Stimulated activated CD4-positive, alpha-beta T cell treated with anti-CD3 and anti-CD28 coated beads, Interleukin-1b, Interleukin-23, amount 100 ng/mL, for 24 hours (primary cell): Measurements from ENCODE around the gene DENND1A.
"Not testable (repeated sequence)": the region's sequence is repeated elsewhere in the genome, so short reads cannot be mapped to it uniquely, and the experiment has no call there.

Experiments
- DNase-seq, 4 experiments: peaks; one replicate each; pipeline ENCODE4 v3.0.0-alpha.2; 2020; ENCODE audit warnings: low read depth in 4 of 4, low spot score in 1 of 4

DENND1A gene

DNA sequence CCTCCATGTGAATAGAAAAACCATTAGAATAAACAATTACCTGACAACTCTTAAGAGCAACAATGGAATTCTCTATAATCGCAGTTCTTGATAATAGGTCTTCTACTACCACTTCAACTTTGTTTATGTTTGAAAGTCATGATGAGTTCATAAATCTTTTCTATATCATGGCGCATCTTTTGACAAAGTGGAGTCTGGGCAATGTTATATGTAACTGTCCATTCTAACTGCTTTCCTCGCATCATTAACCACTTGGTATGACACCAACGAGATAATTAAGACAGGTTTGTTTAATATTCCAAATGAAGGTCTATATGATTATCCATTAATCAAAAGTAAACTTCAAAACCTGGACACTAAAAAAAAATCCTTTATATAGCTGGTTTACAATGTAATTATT lies 272.0 kb downstream of the DENND1A start:
- DNase-seq = no peak

- no peak for DNase-seq
These were observed 272.8 kb downstream of the DENND1A start for GRCh38 chr9:123657099-123657498.

- DNase-seq = no peak
These were observed 273.4 kb downstream of the DENND1A start for GRCh38 chr9:123656565-123656964.

DNA sequence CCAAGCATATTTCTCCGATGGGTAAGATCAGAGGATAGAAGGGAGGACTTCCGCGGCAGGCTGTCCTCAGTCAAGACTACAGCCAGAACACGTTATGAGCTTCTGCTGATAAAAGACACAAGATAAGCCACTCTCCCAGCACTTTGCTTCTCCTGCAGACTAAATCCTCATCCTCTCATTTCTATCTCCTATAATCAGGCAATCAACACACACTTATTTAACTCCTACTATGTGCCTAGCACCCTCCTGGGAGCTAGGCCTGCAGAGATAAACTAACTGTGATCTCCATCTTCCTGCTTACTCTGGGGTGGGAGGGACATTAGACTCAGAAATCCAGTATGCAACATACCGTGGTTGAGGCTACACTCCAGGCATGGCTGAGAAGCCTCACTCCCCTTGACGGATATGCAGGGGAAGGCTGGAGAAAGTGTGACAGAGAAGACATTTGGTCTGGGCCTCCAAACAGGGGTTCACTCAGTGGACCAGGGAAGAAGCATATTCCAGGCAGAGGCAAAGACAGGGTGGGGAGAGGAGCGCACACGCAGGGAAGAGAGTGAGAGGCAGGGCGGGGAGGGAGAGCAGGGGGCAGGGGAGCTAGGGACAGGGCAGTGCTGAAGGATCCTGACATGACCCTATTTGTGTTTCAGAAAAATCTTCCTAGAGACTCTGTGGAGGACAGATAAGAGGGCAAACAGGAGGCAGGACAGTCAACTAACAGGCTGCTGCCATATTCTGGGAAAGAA lies 274.1 kb downstream of the DENND1A start:
- no peak for DNase-seq

DNA sequence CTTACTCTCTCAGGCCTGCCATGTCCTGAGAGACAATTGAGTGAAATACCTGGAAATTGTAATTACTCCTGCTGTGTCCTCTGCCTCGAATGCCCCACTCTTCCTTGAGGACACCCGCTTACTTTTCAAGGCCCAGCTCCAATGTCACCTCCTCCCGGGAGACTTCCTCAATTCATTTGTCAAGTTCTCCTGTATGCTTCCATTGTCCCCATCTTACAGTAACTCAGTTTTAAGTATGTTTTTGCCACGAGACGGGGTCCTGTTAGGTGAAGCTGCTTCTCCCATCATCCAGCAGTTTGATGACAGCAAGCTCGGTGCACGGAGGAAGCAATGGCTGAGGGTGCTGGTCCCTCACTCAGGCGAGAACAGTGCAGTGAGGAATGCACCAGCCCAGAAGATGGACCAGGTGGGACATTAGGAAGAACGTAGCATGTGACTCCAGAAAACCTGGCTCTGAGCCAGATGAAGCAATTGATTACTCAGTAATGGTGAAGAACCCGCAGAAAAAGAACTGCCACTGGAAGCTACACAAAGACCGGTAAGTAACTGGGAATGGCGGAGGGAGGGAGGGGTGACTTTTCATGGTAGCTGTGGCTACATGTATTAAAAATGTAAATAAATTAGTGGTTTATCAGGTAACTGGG lies 274.8 kb downstream of the DENND1A start:
- DNase-seq = no peak

GRCh38 chr9:123654218-123654993 lies 275.5 kb downstream of the DENND1A start:
- DNase-seq = no peak

DNA sequence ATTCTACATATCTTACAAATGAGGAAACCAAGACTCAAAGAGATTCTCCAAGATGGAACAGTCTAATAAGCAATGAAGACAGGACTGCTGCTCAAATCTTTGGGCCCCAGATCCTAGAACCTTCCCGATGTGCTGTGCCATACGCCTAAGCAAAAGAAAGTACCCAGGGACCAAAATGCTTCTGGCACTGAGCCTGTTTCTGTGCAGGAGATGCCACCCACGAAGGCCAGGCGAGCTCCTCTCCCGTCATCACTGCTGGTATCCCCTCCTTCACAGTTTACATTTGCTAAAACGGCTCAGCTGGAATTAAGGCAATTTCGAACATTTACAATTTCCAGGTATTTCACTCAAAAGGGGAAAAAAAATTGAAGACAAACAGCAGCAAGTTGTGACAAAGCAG lies 277.5 kb downstream of the DENND1A start:
- no peak for DNase-seq

DNA sequence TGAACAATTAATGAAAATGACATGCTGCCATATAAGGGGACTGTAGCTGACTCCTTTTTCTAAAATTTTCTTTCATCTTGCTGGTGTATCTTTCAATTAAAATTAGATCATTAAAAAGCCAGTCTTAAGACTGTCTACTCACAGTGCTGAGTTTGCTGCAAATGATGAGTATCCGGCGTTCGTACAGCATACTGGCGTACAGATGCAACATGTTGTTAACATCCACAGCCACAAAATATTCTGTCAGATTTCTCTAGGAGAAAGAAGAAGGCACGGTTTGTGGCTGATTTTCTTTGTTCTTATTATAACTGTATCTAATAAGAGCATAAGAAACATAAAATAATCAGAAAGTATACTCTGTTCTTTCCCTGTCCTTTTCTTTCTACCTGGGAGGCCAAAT lies 278.1 kb downstream of the DENND1A start:
- DNase-seq = no peak

DNA sequence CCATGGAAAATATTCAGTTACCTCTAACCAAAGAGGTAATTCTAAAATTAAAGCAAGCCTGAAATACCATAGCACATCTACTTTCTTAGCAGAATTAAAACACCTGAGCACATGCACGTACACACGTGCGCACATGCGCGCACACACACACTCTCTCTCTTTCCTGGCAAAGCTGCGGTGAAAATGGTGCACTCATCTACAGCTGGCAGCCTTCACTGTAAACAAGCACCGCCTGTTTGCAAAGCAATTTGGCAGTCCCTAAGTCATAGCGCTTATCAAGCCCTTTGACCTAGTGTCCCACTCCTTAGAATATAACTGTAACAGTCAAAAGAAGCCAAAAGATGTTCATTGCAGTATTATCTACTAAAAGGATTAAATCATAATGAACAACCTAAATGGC lies 278.7 kb downstream of the DENND1A start:
- DNase-seq = no peak

GRCh38 chr9:123649909-123650308 lies 280.0 kb downstream of the DENND1A start:
- no peak for DNase-seq

DNA sequence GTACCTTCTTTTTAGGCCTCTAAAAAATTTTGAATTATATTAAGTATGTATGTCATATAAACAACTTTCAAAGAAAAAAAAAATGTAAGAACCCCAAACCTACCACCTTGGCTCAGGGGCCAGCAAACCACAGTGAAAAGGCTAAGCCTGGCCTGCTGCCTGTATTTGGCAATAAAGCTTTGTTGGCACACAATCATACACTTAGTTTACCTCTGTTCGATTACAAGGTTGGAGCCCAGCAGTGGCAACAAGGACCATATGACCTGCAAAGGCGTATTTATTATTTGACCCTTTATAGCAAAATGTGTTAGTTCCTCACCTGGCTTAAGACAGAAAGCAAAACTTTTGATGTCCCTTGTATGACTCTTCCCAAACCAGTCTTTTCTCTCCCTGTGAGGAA lies 282.8 kb downstream of the DENND1A start:
- no peak for DNase-seq

DNA sequence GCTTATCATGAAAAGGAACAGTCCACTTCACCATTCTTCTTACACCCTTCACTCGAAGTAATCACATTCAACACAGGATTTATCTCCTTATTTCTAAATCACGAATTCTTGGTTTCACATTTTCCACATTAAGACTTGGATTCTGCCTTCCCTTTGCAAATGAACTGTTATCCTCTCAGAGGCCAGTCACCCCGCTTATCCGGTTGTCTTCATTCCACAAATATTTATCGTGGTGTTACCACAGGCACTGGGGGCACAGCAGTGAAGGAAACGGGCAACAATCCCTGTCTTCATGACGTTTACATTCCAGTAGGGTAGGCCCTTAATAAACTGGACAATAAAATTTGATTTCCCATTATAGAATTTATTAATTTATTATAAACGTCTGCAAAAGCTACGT lies 284.2 kb downstream of the DENND1A start:
- no peak for DNase-seq

GRCh38 chr9:123645126-123645525 lies 284.8 kb downstream of the DENND1A start:
- DNase-seq = no peak

DNA sequence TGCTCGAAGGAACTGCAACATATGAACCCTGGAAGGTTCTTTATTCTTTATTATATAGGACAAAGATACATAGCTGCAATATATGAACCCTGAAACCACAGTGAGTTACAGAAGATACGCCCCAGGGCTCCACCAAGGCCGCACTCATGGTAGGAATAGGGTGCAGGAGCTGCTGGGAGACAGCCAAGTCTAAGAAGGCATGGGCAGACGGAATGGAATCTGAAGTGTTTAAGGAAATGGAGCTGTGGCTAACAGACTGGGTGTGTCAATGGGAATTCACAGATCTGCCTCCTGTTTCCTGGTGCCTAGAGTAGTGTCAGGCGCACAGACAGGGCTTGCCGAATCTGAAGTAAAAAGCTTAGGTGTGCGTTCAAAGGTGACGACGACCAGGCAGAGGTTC lies 286.4 kb downstream of the DENND1A start:
- no peak for DNase-seq

DNA sequence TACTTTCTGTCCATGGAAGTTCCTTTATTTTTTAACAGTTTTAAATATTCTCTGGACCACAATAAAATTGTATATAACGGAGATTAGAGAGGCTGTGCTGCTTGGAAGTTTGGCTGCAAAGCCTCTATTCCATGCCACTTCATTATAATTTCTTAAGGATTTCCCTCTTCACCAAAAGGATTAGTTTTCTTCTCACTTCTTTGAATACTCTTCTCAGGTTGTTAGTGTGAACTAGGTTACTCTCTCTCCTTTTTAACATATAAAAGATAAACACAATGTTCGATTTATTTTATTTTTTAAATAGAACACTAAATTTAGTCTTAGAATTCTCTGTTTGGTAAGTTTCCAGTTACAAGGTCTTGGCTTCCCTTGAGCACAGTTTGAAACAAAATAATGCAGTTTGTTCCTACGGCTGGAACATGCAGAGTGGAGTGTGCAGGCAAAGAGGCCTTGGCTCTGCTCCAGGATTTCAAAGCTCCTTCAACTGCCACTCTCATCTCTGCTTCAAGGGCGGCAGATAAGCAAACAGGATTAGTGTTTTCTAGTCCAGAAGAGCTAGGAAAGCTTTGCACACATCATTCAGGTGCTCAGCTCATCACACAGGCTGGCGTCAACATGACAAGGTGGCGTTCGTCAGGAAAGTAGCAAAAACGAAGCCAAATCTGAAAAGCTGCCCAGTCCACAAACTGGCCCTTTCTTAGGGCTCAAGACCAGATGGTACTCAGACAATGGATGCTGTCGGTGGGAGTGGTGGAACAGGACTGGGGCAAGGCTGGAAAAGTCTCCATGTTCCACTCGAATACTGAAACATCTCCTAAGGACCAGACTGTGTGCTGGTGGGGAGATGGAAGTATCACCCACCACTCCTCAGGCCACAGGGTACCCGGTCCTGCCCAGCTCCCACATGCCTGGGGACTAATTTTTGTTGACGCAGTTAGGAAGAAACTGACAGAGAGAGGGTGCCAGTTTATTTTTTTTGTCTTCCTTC lies 287.3 kb downstream of the DENND1A start:
- no peak for DNase-seq

DNA sequence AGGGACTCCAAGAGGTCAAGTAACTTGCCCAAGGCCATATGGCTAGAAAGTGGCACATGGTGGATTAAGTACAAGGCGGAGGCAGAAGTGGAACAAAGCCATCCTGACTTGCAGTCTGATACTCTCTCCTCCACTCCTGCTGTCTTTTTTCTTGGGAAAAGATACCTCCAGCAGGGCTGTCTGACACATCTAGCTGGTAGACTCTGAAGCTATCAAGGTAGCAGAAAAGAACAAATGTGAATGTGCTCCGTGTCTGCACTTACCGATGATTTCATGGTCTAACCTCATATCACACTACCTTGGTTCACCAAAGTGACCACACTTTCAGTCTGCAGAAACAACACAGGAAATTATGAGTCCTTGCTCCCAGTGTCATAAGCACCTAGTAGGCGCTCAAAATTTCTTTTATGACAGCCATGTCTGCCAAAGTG lies 289.1 kb downstream of the DENND1A start:
- DNase-seq = no peak

GRCh38 chr9:123639743-123640142 lies 290.2 kb downstream of the DENND1A start:
- DNase-seq = no peak

GRCh38 chr9:123637945-123638634 lies 291.8 kb downstream of the DENND1A start:
- DNase-seq = no peak

DNA sequence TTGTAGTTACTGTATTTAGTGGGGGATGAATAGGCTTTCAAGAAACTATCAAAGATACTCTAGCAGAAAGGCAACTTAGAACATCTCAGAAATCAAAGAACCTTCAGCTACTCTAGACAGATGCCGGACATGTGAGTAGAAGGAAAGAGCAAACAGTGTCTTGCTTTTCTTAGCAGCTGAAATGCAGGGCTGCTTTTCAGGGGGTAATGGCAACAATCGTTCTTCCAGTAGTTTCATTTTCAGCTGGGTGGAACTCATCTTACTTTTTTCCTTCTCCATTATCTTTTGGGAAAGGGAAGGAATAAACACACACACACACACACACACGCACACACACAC lies 292.4 kb downstream of the DENND1A start:
- DNase-seq = no peak

DNA sequence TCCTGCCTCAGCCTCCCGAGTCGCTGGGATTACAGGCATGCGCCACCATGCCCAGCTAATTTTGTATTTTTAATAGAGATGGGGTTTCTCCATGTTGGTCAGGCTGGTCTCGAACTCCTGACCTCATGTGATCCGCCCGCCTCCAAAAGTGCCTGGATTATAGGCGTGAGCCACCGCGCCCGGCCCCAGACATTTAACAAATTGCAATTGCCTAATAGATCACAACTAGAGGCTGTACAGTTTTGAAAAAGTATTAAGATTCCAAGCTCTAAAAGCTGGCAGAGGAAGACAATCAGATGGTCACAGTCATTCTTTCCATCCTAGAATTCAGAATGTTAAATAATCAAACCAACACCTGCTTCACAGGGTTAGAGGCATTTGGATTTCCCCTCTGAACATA lies 293.1 kb downstream of the DENND1A start:
- DNase-seq = not testable (repeated sequence)
